Ovary (tissue), 3 donors: ENCODE results near the gene GRM8.

ENCODE experiments used
- CTCF ChIP-seq, 3 donors: fragments of 450-650 bp in 2 of 3; fragments of 200-600 bp in 1 of 3; IDR thresholded peaks; one replicate each; pipeline versions ENCODE4 v1.5.1 to v1.8.0; 2016 to 2022; ENCODE audit warnings: antibody characterized with exemption in 3 of 3, mild to moderate bottlenecking in 1 of 3
- EP300 ChIP-seq: sonication (generic); formaldehyde crosslinking; IDR thresholded peaks from one replicate; pipeline ENCODE4 v1.6.1; 2017; ENCODE audit warnings: antibody characterized with exemption
- donor health status: DM: no; HTN: no; CAD: no.

GRCh38 chr7:127266047-127266446 is 13.3 kb upstream of the GRM8 start:
- no peak for TF ChIP-seq CTCF (IDR thresholded peaks at IDR 0.05)
- TF ChIP-seq EP300, result no peak
